HG03060 (cell line): ENCODE measurements around the gene HERC6.
"Not testable (repeated sequence)": the region's sequence is repeated elsewhere in the genome, so short reads cannot be mapped to it uniquely, and the experiment has no call there.

Experiments
- ATAC-seq: cut with Tn5 transposase; IDR thresholded peaks from one replicate; pipeline ENCODE4 v1.9.1; 2021; ENCODE audit warnings: low read depth, moderate number of reproducible peaks; ENCODE audit not compliant: unreplicated experiment

HERC6 gene

DNA sequence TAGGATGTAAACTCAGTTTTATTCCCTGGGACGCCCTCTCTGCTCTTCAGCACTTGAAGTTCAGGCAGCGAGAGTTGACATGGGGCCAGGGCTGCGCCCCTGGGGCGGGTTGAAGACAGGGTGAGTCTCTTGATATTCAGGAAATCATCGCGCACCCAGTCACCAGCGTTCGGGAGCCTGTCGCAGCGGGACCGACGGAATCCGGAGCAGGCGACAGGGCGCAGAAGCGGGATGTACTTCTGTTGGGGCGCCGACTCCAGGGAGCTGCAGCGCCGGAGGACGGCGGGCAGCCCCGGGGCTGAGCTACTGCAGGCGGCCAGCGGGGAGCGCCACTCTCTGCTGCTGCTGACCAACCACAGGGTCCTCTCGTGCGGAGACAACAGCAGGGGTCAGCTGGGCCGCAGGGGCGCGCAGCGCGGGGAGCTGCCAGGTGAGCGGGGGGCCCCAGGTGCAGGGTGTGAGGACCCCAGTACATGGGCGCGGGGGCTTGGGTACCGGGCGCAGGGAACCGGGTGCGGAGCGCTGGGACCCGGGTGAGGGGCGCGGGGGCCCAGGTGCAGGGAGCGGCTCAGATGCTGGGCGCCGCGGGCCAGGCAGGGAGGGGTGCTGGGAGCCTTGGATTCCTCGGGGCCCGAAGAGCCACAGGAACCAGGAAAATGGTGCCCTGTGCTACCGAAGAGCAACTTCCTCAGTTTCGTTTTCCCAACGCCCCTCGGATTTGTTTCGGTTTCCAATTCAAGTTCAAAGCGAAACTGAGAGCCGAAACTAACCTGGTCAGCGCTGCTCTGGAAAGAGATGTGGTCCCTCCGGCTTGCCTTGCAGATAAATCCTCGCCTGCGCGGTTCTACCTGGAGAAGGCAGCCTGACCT is at the start of gene HERC6:
HERC6 (plus strand) TSS at position 162 of the 869 bp plus-strand sequence; CDS start at position 232, 70 bp downstream.
- ATAC-seq: peak; percentile 54

DNA sequence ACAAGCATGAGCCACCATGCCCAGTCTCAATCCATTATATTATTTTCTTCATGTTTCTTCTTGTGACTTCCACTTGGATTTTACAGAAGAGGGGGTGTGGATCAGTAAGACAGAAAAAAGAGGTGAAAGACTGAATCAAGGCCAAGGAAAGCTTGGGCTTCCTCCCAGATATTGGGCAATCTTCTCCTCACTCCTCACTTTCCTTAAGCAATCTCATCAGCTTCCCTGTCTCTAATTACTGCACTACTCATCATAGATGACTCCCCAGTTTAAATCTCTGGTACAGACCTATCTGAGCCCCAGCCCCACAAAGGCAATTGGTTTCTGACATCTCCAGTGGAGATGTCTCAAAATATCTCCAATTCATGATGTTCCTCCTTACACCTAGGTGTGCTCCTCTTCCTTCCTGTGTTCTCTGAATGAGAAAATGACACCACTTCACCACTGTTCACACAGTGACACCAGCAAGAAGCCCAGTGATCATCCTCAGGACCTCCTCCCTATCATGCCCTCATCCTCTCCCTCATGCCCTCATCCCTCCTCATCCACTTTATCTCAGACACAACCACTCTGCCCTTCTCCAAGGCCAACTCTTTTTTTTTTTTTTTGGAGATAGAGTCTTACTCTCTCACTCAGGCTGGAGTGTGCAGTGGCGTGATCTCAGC is 44.8 kb upstream of the HERC6 start:
- ATAC-seq: no peak

DNA sequence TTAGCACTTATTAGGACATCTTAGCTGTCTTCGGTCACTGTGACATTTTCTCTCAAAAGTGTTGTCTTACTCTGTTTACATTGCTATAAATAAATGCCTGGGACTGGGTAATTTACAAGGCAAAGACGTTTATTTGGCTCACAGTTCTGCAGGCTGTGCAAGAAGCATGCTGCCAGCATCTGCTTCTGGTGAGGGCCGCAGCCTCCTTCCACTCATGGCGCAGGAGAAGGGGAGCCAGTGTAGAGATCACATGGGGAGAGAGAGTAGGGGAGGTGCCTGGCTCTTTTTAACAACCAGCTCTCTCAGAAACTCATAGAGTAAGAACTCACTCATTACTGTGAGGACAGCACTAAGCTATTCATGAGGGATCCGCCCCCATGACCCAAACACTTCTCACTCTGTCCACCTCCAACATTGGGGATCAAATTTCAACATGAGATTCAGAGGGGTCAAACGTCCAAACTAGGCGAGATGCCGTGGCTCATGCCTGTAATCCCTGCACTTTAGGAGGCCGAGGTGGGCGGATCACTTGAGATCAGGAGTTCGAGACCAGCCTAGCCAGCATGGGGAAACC is 43.5 kb upstream of the HERC6 start:
- no peak for ATAC-seq

DNA sequence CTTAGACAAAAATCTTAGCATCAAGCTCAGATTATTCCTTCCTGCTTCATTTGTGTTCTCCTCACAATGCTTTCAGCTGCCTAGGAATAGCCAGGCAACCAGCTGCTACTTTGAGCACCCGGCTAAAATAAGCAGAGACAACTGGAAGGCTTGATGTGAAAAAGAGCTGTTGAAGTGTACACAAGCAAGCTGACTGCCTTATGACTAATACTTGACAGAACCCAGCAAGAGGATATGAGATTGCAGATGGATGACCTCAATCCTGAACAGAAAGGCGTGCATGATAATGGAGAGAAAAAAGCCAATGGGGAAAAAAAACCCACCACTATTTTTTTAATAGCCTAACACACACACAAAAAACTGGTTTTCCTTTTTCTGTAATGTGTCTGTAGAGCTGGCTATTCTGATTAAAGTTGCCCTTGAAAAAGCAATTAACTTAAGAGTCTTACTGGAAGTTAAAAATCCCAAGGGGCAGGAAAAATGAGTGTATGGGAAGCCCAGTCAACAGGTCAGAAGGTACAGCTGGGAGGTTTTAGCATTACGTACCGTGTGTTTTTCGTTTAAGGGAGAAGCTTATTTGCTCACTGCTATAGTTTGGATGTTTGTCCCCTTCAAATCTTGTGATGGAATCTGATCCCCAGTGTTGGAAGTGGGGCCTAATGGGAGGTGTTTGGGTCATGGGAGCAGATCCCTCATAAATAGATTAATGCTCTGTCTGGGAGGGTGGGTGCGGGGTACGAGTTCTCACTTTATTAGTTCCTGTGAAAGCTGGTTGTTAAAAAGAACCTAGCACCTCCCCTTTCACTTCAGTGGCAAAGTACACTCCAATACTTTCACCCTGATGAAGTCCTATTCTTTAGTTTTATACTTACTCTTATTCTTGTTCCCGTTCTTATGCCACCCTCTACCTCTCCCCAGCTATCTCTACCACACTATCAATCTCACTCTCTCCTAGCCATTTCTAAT is 37.1 kb upstream of the HERC6 start:
- ATAC-seq: no peak

DNA sequence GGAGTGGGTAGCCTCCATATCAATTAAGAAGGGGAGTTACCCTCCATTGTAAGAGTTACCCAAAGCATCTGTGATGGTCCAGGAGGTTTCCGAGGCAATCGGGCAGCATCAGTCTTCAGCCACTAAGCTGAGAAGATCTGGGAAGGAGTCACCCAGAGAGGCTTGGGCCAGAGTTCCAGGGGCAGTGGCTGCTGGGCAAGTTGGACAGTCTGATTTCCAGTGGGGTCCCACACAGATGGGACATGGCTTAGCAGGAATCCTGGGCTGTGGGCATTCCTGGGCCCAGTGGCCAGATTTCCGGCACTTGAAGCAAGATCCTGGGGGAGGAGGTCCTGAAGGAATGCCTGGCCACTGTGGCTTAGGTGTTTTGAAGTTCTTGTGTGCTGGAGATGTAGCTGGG is 31.8 kb upstream of the HERC6 start:
- not testable (repeated sequence) for ATAC-seq

DNA sequence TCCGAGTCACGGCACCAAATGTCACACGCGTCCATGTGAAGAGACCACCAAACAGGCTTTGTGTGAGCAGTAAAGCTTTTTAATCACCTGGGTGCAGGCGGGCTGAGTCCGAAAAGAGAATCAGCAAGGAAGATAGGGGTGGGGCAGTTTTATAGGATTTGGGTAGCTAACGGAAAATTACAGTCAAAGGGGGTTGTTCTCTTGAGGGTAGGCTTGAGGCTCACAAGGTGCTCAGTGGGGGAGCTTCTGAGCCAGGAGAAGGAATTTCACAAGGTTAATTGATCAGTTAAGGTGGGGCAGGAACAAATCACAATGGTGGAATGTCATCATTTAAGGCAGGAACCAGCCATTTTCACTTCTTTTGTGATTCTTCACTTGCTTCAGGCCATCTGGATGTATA is 29.9 kb upstream of the HERC6 start:
- ATAC-seq: not testable (repeated sequence)

DNA sequence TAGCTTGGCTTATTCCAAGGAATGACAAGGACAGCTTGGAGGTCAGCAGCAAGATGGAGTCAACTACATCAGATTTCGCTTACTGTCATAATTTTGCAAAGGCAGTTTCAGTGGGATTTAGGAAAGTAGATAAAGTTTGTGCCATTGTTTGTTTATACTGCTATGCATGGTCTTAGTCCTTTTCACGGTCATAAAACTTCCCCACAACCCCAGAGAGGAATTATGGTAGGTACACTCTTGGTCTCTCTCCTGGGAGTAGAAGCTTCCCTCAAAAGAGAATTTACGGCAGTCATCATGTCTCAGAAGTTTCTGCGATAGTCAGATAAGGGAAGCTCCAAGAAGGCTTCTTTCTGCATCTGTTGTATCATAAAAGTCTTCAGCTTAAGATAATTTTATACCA is 27.9 kb upstream of the HERC6 start:
- ATAC-seq: no peak

DNA sequence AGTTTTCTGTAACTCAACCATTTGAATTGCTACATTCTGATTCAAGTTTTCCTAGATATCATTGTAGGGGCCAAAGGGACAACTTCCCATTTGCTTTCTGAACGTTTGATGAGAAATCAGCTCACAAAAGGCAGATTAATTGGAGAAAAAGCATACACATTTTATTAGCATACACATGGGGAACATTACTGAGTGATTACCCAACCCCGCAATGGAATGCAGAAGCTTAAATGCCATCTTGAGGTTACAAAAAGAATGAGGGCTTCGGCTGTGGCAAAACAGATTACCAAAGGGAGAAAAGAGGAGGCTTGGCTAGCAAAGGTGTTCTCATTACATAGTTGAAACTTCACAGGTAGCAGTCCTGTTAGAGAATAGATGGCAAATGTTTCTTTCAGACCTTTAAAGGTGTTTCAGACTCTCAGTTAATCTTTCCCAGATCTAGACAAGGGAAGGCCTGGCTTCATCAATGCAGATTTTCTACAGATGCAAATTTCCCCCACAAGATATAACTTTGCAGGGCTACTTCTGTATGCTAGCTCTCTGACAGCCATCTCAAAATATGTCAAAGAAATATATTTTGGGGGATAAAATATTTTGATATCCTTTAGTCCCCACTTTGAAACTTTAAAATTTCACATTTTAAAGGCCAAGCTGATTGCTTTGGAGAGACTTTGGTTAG is 26.5 kb upstream of the HERC6 start:
- ATAC-seq: no peak

DNA sequence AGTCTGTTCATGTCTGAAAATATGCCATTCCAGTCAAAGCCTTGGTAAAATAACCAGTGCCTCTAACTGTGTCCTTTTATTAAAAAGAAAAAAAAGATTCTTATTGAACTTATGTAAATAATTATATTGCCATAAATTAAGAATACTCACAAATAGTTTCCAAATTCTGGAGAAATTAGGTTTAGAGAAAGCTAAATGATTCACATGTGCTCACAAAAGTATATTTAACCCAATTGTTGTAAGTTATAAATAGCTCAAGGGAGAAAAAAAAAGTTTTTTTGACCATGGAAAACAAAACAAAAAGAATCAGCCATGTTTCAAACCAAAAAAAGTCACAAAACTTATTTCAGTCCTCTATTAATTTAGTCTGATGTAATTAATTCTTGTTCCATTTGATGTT is 25.3 kb upstream of the HERC6 start:
- ATAC-seq: no peak

DNA sequence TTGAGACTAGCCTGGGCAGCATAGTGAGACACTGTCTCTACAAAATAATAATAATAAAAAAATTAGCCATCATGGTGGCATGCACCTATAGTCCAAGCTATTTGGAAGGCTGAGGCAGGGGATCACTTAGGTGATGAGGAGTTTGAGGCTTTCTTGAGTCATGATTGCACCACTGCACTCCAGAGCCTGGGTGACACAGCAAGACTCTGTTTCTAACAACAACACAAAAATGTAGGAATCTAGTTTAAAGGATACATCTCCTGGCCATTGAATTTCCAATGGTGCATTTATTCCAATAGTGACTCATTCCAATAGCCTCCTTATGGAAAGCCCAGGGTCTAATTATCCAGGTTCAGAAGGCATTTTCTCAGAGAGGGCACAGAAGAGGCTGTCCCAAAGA is 21.9 kb upstream of the HERC6 start:
- ATAC-seq: no peak

DNA sequence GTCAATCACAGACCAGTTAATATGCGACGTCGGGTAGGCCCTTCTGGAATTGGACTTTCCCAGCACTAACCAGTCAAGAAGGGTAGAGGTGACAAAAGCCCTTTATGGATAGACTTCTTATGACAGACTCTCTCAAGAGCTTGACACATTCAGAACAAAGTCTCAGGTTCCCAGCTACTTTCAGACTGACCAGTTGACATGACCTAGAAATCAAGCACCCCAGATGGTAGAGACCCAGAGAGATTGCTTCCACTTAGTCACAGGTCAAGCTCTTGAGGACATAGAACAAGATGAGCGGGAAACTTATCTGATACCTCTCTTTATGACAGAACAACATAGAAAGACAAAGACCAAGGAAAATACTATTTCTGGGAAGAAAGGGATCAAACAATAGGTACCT is 21.4 kb upstream of the HERC6 start:
- ATAC-seq: no peak

DNA sequence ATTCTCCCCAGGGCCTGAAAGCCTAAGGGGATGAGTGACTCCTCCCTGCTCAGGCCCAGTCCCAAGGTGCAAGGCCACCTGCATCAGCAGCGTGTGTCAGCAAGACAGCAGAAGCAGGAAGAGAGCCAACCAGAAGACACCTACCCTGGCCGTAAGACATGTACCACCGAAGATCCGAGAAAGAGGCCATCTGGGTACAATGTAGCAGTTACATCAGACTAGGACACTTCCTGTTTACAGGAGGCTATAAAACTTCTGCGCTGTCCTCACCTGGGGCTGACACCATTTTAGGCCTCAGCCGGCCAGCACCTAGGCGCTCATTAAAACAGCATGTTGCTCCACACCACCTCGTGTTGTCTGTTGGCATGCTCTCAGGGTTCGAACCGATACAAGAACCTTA is 19.1 kb upstream of the HERC6 start:
- no peak for ATAC-seq

DNA sequence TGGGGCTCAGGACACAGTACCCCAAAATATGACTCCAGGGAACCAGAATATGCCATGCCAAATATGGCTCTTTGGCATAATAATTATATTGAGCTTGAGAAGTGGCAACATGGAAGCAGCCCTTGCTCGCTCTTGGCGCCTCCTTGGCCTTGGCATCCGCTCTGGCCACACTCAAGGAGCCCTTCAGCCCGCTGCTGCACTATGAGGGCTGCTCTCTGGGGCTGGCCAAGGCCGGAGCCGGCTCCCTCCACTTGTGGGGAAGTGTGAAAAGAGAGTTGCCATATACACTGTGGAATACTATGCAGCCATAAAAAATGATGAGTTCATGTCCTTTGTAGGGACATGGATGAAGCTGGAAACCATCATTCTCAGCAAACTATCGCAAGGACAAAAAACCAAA is 18.4 kb upstream of the HERC6 start:
- ATAC-seq: no peak

DNA sequence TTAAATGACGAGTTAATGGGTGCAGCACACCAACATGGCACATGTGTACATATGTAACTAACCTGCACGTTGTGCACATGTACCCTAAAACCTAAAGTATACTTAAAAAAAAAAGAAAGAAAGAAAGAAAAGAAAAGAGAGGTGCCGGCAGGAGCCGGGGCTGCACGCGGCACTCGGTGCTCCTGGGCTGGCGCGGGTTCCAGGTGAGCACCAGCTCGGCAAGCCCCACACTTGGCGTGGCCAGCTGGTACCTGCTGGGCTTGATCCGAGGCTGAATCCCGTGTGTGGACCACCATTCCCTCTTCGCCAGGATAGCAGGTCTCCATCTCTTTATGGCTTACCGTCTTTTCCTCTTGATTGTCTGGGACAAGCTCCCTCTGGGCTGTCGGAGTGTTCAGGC is 17.9 kb upstream of the HERC6 start:
- ATAC-seq: no peak

DNA sequence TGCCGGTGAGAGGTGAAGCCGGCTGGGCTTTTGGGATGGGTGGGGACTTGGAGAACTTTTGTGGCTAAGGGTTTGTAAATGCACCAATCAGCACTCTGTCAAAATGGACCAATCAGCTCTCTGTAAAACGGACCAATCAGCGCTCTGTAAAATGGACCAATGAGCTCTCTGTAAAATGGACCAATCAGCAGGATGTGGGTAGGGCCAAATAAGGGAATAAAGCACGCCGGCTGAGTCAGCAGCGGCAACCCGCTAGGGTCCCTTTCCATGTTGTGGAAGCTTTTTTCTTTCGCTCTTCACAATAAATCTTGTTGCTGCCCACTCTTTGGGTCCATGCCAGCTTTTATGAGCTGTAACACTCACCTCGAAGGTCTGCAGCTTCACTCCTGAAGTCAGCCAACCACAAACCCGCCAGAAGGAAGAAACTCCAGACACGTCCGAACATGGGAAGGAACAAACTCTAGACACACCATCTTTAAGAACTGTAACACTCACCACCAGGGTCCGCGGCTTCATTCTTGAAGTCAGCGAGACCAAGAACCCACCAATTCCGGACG is 17.4 kb upstream of the HERC6 start:
- ATAC-seq: not testable (repeated sequence)

DNA sequence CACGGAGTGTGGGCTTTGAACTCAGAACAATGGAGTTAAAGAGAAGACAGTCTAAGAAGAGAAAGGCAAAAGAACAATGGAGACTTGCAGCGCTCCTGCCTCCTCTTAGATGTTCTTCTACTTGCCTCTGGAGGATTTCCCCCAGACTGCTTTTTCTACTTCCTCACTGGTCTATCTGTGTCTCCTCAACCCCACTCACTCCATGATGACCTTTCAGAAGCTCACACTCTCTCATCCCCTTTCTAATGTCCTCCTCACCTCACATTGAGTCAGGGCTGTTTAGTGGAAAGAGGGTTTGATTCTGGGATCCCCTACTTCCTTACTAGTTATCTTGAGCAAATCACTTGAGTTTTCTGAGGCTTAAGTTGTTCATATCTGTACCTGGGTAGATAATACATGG is 12.2 kb upstream of the HERC6 start:
- ATAC-seq: no peak

DNA sequence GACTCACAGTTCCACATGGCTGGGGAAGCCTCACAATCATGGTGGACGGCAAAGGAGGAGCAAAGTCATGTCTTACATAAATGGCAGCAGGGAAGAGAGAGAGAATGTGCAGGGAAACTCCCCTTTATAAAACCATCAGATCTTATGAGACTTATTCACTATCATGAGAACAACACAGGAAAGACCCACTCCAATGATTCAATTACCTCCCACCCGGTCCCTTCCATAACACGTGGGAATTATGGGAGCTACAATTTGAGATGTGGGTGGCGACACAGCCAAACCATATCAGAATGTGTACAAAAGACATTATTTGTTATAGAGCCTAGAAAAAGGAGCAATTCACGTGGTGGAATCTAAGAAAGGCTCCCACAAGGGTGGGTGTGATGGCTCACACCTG is 10.8 kb upstream of the HERC6 start:
- no peak for ATAC-seq

DNA sequence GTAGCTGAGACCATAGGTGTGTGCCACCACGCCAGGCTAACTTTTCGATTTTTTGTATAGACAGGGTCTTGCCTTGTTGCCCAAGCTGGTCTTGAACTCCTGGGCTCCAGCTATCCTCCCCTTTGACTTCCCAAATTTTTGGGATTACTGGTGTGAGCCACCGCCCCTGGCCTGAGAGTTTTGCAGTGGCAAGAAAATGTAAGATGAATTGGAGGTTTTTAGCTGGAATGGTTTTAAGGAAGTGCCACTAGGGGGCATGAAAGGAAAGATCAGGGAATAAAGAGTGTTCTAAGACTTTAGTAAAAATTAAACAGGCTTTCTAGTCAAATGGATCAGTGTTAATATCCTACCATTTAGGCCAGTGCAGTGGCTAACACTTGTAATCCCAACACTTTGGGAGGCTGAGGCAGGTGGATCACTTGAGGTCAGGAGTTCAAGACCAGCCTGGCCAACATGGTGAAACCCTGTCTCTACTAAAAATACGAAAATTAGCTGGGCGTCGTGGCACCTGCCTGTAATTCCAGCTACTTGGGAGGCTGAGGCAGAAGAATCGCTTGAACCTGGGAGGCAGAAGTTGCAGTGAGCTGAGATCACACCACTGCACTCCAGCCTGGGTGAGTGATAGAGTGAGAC is 9.4 kb upstream of the HERC6 start:
- ATAC-seq: not testable (repeated sequence)

DNA sequence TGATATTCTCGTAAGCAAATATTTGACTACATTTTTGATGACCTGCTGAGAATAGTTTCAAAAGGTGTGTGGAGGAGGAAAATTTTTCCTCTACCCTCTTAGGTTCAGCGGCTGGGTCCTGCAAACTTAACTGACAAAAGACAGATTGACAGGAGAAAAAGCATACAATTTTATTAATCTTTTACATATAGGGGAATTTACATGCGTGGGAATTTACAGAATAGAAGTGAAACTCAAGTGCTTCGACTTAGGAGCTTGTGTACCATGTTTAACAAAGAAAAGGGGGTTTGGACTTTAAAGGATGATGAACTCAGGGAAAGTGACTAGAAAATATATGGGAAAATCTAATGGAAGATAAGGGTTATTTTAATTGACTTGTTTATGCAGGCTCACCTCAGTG is 2.5 kb downstream of the HERC6 start:
- ATAC-seq: no peak
